Stromal cell of bone marrow (primary cell): Measurements from ENCODE around the gene PGR.

Experiments
- DNase-seq: peaks from one replicate; pipeline ENCODE4 v3.0.0-alpha.2; 2012; ENCODE audit warnings: low read depth

PGR gene

GRCh38 chr11:101129203-101129943, at the start of gene PGR:
TSS of gene PGR (minus strand) at chr11:101129813. CDS start at chr11:101129070, 743 bp downstream.
- no peak for DNase-seq

GRCh38 chr11:101176381-101176780, 46.8 kb upstream of the PGR start:
- DNase-seq, result no peak

DNA sequence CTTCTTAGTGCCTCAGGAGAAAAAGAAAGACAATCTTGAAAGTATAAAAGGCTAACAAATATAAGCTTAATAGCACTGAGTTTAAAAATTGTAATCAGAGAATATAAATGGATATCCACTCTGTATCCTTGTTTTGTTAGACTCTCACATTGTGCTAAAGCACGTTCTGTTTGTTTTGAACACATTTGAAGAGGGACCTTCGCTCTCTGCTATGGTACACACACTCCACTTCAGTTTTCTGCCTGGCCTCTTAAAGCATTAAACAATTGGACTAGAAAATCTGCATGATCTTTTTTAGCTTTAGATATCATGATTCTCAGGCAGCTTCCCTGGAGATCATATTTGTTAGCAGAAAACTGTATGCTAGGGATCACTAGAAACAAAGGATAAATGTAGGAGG, 40.3 kb upstream of the PGR start:
- DNase-seq, result no peak

DNA sequence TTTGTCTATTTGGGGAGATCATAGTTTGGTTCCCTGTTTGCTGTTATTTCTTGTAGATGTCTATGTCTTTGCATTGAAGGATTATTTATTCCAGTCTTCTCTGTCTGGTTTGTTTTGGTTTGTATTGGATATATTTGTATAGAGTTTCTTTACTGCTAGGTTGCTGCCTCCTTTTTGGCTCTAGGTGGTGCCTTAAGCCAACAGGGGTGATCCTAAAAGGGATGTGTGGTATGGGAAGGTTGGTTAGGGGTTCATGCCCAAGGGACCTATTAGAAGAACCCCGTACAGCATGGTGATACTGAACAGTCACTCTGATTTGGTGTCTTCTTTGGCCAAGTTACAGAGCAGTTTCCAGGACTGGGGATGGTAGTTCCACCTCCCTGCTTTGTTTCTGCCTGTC, 36.4 kb upstream of the PGR start:
- DNase-seq, result no peak

DNA sequence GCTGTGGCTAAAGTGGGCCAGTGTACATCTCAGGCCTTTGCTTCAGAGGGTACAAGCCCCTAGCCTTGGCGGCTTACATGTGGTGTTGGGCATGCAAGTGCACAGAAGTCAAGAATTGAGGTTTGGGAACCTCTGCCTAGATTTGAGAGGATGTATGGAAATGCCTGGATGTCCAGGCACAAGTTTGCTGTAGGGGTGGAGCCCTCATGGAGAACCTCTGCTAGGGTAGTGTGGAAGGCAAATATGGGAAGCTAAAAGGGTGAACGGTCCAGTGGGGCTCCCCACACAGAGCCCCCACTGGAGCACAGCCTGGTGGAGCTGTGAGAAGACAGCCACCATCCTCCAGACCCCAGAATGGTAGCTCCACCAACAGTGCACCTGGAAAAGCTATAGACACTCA, 28.5 kb upstream of the PGR start:
- DNase-seq, result no peak

DNA sequence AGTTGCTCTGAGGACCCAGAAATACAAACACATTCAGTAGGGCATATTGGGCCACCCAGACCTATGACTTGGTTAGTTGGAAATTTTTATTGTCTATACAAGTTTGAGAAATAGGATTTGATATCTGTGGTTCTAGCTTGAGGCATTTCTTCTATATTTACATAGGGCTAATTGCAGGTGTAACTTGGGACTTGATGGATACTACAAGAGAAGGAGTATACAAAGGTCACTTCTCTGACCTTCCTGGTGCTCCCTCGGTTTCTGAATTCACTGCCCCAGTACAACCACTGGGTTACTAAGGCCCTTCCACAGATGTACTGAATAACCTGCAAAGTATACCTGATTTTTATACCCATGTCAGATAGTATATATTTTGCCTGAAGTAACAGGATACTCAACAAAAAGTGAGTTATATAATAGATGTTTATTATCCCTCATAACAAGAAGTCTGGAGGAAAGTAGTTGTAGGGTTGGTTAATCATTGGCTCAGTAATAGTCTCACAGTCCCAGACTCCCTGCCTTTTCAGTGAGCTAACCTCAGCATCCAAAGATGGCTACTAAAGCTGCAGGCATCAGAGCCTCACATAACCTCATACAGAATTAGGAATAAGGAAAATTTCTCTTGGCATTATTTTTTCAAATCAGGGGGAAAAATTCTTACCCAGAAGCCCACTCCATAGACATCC, 8.8 kb upstream of the PGR start:
- no peak for DNase-seq

GRCh38 chr11:101133190-101133589, 3.6 kb upstream of the PGR start:
- no peak for DNase-seq

- DNase-seq, result no peak
Observed at GRCh38 chr11:101128571-101129202, 926 bp downstream of the PGR start.

DNA sequence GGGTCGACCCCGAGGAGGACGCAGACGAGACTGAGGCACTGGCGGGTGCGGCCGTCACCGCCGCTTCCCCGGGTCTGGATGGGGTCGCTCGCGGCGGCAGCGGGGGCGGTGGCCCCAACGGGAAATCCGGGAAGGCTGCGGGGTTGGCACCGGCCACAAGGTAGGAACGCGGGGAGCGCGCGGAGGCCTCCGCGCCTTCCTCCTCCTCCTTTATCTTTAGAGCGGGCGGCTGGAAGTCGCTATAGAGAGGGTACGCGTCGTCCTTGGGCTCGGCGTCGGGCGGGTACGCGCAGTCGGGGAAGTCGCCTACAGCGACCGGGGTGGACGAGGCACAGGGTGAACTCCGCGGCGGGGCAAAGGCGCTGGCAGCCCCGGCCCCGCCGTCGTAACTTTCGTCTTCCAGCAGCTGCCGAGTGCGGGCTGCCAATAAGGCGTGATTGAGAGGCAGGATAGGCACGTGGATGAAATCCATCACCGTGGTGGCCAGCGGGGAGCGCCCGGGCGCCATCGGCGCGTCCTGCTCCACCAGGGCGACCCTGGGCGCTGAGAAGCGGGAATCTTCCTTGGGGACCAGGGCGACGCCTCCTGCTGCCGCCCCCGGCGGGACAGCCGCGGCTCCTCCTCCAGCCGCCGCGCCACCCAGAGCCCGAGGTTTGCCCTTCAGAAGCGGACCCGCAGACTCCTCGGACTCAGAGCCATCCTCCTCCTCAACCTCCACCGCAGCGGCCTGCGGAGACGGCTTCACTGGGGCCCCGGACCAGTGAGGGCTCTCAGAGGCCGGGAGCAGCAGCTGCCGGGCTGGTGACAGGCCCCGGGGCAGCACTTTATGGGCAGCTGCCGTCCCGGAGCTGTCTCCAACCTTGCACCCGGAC, 1.7 kb downstream of the PGR start:
- no peak for DNase-seq

GRCh38 chr11:101127197-101127698, 2.4 kb downstream of the PGR start:
- no peak for DNase-seq

GRCh38 chr11:101126551-101127196, 2.9 kb downstream of the PGR start:
- no peak for DNase-seq

DNA sequence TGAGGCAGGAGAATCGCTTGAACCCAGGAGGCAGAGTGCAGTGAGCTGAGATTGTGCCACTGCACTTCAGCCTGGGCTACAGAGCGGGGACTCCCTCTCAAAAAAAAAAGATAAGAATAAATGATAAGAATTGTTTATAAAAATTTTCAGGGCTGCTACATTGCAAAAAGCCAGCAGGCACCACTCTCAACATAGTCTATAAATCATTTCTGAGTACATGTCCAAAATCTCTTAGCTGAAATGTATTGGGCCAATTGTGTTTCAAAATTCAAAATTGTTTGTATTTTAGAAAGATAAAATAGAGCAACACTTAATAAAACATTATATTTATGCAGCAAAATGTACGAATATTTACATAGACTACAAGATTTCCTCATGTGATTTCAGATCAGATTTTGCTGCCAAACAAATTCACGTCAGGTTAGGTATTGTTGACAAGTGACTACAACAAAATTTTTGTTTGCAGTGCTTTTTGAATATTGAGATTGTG, 13.9 kb downstream of the PGR start:
- no peak for DNase-seq

- no peak for DNase-seq
Observed at GRCh38 chr11:101113540-101113939, 16.1 kb downstream of the PGR start.

GRCh38 chr11:101104716-101105115, 24.9 kb downstream of the PGR start:
- DNase-seq, result no peak

DNA sequence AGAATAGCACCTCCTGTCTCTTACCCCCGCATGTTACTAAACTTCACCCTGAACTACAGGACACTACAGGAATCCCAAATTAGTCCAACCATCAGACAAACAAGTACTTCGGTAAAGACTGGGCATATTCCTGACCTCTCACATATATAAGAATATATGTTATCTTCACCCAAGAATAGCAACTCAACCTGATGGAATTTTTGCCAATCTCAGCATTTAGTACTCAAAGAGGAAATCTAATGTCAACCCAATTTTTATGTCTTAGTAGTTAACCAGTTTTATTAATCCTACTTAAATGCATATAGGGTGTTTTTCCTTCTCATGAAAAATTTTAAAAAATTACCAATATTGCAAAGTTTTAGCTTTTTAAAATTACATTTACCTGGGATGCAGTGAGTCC, 26.2 kb downstream of the PGR start:
- DNase-seq, result no peak

DNA sequence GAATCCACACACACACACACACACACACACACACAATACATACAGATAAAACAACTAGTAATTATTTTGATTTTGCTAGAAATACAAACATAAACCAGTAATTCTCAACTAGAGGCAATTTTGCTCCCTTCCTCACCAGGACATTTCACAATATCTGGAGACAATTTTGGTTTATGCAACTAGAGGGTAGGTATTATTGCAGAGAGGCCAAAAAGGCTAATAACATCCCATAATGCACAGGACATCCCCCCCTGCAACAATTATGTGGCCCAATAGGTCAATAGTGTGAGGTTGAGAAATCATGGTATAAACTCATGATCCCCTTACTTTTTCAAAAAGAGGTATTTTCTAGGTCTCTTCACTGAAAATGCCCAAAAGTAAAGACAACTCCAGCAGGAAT, 29.0 kb downstream of the PGR start:
- DNase-seq, result no peak

- no peak for DNase-seq
Observed at GRCh38 chr11:101096036-101096704, 33.4 kb downstream of the PGR start.

- DNase-seq, result no peak
Observed at GRCh38 chr11:101091781-101092180, 37.8 kb downstream of the PGR start.

- no peak for DNase-seq
Observed at GRCh38 chr11:101090679-101091270, 38.8 kb downstream of the PGR start.

DNA sequence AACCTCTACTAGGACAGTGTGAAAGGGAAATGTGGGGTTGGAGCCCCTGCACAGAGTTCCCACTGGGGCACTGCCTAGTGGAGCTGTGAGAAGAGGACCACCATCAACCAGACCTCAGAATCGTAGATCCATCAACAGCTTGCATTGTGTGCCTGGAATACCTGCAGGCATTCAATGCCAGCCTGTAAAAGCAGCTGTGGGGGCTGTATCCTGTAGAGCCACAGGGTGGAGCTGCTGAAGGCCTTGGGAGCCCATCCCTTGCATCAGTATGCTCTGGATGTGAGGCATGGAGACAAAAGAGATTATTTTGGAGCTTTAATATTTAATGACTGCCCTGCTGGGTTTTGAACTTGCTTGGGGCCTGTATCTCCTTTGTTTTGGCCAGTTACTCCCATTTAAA, 46.3 kb downstream of the PGR start:
- DNase-seq, result no peak
